Measurements from ENCODE around the gene PSTPIP1. TPM values are rescaled to one million over a fixed set of nuclear protein-coding genes. Genes with fewer than 3 reads are reported as not detected.

Gene PSTPIP1
- total RNA-seq, 1 experiment from 2014 or later: 0.21 TPM

DNA sequence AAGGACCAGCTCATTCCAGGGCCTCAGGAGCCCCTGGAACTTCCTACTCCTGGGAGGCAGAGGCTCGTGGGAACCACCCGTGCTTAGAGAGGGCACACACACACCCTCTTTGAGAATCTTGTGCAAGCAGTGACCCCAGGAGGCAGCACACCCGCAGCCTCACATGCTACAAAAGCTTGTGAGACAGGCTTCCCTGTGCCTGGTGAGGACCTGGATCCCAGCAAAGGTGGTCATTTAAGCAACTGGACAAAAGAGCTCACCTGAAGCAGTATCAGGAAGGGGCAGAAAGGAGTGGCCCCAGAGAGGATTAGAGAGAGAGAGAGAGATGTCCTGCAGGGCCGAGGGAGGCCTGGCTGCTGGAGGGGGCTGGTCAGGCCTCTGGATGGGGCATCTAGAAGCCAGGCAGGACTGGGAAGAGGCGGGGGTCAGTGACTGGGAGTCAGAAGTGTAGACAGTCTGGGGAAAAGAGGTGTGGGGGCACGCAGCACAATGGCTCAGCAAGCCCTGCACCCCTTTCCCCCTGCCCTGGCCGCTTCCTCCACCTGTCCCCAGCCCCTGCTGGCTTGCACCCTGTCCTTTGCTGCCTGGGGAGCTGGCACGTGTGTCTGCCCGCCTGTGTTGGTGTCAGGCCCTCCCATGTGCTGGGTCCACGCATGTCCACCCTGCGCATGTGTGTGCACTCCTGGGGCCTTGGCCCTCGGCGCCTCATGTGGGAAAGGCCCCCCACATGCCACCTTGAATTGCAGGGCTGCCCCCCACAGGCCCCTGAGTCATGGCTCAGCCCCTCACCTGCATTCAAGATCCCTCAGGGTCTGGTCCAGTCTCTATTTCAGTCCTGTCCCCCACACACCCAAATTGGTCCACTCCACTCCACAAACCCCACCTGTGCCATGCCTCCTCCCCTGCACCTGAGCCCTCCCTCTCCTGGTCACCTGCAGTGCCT lies 39.1 kb downstream of the PSTPIP1 start:
- Histone ChIP-seq H3K4me3 (ENCODE audit: insufficient read depth, low read depth, low read length) (no peak overlapping the region), H3K27me3 (ENCODE audit: control insufficient read depth, insufficient read depth, low read length) (no peaks in the 10 kb centered on the region), H3K36me3 (replicated peaks; ENCODE audit: control insufficient read depth, insufficient read depth, low read length) (no peaks in the 10 kb centered on the region)
- peak; percentile 52 for DNase-seq

DNA sequence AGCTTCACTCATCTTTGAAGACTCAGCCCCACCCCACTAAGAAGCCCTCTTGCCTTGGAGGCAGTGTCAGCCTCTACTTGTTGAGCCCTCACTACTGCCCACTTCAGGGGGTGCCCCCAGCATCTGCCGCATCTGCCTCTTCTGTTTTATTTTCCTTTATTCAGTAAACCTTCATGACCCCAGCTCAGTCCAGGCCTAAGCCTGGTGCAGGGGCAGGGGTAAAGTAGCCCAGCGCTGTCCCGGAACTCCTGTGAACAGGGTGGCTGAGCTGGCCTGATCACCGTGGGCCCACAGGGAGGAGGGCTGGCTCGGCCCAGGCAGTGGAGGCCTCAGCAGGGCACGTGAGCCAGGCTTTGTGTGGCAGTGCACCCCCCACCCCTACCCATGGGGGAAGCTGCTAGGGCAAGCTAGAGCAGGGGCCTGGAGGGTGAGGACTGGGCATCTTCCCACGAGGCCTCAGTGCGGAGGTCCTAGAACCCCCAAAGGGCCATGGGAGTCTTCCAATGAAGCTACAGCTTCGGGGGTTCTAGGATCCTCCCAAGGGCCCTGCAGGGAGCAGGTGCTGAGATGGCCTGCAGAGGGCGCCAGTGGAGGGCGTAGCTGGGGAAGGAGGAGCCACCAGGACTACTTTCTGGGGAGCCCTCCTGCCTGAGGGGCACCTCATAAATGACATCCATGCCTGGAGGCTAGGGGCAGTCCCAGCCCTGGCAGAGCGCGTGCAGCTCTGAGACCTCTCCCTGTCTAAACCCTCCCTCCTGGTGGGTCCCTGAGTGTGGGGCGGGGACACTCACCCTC lies 40.0 kb downstream of the PSTPIP1 start:
- peak; percentile 89 for DNase-seq
- Histone ChIP-seq H3K36me3 (replicated peaks; ENCODE audit: control insufficient read depth, insufficient read depth, low read length) (no peaks in the 10 kb centered on the region), H3K27me3 (ENCODE audit: control insufficient read depth, insufficient read depth, low read length) (no peaks in the 10 kb centered on the region), H3K4me3 (ENCODE audit: insufficient read depth, low read depth, low read length) (no peak overlapping the region)

DNA sequence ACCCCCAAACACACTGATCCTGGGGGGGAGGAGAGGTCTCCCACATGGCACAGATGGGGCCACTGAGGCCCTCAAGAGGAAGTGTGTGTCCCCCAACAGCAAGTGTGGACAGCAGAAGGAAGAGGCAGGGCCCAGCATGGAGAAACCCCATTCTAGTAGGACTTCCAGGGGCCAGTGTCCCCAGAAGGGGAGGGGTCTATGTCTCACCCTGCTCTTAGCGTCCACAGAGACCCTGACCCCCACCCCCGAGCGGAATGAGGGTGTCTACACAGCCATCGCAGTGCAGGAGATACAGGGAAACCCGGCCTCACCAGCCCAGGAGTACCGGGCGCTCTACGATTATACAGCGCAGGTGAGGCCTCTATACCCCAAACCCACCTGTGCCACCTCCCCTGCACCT lies 40.7 kb downstream of the PSTPIP1 start:
- Histone ChIP-seq H3K27me3 (ENCODE audit: control insufficient read depth, insufficient read depth, low read length) (no peaks in the 10 kb centered on the region), H3K4me3 (ENCODE audit: insufficient read depth, low read depth, low read length) (no peak overlapping the region), H3K36me3 (replicated peaks; ENCODE audit: control insufficient read depth, insufficient read depth, low read length) (no peaks in the 10 kb centered on the region)
- peak; percentile 33 for DNase-seq

DNA sequence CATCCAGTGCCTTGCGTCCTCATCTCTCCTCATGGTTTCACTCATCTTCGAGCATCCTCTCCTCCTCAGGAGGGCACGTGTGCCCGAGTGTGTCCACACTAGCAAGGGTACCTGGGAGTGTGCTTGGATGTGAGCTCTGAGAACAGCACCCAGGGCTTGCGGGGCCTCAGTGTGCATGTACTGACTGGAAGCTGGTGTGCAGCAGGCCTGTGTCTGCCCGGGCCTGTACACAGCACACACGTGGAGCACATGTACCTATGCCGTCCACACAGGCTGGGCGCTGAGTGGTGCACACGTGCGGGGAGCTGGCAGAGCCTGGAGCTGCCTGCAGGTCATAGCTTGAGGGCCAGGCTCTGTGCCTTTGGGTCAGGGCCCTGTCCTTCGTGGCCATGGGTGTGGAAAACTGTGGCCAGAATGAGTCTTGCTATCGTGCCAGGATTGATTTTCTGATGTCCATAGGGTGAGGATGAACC lies 41.1 kb downstream of the PSTPIP1 start:
- no peak for DNase-seq
- Histone ChIP-seq H3K36me3 (replicated peaks; ENCODE audit: control insufficient read depth, insufficient read depth, low read length) (no peaks in the 10 kb centered on the region), H3K4me3 (ENCODE audit: insufficient read depth, low read depth, low read length) (no peak overlapping the region), H3K27me3 (ENCODE audit: control insufficient read depth, insufficient read depth, low read length) (no peaks in the 10 kb centered on the region)

DNA sequence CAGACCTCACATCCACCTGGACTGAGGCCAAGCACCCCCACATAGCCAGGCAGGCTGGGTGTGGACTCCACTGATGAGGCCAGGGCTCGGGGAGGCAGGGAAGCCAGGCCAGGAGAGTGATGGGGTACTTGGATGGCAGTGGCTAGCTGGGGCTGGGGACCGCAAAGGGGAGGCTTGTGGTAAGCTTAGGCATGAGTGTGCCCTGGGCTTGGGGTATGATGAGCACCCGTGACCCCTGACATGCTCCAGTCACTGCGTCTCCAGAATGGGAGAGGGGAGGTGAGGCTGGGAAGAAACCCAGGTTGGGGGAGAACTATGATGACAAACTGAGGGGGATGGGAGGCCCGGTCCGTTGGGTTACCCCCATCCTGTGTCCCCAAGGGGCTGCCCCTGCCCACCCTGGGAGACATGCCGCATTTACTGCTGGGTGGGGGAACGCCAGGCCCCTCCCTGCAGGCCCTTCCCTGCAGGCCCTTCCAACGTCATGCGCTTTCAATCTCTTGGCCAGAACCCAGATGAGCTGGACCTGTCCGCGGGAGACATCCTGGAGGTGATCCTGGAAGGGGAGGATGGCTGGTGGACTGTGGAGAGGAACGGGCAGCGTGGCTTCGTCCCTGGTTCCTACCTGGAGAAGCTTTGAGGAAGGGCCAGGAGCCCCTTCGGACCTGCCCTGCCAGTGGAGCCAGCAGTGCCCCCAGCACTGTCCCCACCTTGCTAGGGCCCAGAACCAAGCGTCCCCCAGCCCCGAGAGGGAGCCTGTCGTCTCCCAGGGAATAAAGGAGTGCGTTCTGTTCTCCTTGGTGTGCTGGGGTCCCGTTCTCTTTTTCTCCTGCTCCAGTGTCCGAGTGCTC lies 41.8 kb downstream of the PSTPIP1 start:
- Histone ChIP-seq H3K4me3 (ENCODE audit: insufficient read depth, low read depth, low read length) (no peak overlapping the region), H3K27me3 (ENCODE audit: control insufficient read depth, insufficient read depth, low read length) (no peaks in the 10 kb centered on the region), H3K36me3 (replicated peaks; ENCODE audit: control insufficient read depth, insufficient read depth, low read length) (no peaks in the 10 kb centered on the region)
- peak; percentile 36 for DNase-seq

DNA sequence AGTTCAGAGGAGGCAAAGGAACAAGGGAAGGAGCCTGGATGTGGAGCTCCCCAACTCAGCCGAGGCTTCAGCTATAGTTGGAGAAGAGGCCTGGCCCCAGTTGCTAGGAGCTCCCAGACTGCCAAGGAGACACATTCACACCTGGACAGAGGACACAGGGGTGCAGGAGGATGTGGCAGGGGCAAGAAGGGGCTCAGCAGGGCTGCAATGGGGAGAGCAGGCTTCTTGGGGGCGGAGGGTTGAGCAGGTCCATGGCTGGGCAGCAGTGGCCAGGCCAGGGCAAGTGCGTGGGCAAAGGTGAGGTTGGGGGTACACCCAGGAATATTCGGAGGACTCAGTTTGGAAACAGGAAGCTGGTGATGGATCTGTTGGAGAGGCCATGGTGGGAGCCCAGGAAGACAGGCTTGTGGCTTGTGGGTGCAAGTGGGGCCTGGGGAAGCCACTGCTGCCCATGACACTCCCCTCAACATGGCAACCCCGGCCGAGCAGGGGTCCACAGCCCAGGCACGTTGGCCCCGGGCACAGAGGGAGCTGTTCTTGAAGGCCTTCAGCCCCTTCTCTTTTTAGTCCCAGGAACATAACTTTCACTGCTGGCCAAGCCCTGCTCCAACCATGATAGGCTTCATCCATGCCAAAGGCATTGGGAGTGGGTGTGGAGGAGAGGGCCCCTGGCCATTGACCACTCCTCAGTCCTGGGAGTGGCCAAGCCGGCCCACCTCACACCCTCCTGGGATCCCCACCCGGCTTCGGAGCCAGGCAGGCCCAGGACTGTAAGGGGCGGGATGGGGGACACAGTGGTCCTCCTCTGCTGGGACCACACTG lies 42.7 kb downstream of the PSTPIP1 start:
- Histone ChIP-seq H3K4me3 (ENCODE audit: insufficient read depth, low read depth, low read length) (no peak overlapping the region), H3K36me3 (replicated peaks; ENCODE audit: control insufficient read depth, insufficient read depth, low read length) (no peaks in the 10 kb centered on the region), H3K27me3 (ENCODE audit: control insufficient read depth, insufficient read depth, low read length) (no peaks in the 10 kb centered on the region)
- peak; percentile 53 for DNase-seq

DNA sequence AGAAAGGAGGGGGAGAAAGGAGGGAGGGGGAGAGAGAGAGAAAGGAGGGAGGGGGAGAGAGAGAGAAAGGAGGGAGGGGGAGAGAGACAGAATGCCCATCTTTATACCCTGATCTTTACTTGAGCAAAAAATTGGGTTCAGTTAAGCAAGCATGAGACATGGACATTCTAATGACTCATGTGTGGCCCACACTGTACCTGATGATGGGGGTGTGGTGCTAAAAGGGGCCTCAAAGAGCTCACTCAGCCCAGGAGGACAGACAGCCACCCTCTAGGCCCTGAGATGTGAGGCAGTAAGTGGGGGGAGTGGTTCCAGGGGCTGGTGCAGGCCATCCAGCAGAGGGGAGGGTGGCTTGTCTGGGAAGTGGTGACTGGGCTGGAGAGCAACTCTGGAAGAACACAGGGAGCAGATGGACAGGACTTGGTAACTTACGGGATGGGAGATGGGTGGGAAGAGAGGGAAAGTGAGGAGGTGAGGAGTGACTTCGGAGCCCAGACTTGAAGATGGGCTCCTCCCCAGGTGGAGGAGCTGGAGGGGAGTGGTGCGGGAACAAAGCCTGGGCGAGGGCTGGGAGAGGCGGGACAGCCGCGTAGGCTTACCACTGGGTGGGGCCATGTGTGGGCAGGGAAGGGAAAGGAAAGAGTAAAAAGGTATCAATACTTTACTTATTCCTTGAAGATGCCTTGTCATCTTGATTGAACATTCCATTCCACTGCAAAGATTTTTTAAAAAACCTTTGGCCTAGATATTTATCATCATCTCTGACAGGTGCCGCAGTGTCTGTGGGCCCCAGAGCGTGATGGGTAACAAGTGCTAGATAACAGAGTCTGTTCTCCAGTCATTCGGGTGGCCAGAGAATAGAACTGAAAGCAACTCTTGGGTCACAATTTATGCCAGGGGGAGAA lies 43.6 kb downstream of the PSTPIP1 start:
- no peak for DNase-seq
- H3K36me3 ChIP-seq (replicated peaks; ENCODE audit: control insufficient read depth, insufficient read depth, low read length): no peaks in the 10 kb centered on the region
- no peaks in the 10 kb centered on the region for H3K27me3 ChIP-seq (ENCODE audit: control insufficient read depth, insufficient read depth, low read length)
- H3K4me3 ChIP-seq (ENCODE audit: insufficient read depth, low read depth, low read length): no peak overlapping the region

DNA sequence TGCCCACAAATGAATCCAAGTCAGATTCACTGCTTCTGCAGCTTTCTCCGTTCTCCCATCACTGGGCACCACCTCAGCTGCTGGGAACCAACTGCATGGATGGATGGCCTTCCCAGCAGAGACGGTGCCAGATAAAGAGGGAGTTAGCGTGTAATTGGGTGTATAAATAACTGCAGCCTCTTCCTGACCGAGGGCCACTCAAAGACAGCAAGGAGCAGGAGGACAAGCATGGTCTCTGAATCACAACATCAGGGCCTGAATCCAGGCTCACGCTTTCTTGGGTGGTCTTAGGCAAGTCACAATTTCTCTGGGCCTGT lies 44.2 kb downstream of the PSTPIP1 start:
- H3K36me3 ChIP-seq (replicated peaks; ENCODE audit: control insufficient read depth, insufficient read depth, low read length): 0 out of 2 replicates have a peak, but pooled peaks cover 2% of the 10 kb centered on the region
- DNase-seq: no peak
- H3K27me3 ChIP-seq (ENCODE audit: control insufficient read depth, insufficient read depth, low read length): no peaks in the 10 kb centered on the region
- no peak overlapping the region for H3K4me3 ChIP-seq (ENCODE audit: insufficient read depth, low read depth, low read length)

DNA sequence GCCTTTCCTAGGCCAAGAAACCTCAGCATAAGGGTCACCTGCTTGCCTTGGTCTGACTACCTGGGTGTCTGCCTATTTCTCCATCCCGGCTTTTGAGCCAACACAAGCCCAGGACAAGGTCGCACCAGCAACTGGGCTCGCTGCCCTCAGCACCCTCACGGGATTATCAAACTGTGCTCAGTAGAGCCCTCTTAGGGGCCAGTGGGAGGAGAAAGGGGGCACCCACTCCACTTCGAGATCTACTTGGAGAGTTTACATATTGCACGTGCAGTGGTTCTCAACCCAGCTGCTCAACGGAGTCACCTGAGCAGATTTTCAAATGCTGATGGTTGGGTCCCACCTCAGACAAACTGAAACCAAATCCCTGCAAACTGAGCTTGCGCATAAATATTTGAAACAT lies 44.9 kb downstream of the PSTPIP1 start:
- Histone ChIP-seq H3K36me3 (replicated peaks; ENCODE audit: control insufficient read depth, insufficient read depth, low read length) (peaks cover 2% of the 10 kb centered on the region; the same call in 1 of the 2 replicates), H3K4me3 (ENCODE audit: insufficient read depth, low read depth, low read length) (no peak overlapping the region), H3K27me3 (ENCODE audit: control insufficient read depth, insufficient read depth, low read length) (no peaks in the 10 kb centered on the region)
- DNase-seq: no peak

DNA sequence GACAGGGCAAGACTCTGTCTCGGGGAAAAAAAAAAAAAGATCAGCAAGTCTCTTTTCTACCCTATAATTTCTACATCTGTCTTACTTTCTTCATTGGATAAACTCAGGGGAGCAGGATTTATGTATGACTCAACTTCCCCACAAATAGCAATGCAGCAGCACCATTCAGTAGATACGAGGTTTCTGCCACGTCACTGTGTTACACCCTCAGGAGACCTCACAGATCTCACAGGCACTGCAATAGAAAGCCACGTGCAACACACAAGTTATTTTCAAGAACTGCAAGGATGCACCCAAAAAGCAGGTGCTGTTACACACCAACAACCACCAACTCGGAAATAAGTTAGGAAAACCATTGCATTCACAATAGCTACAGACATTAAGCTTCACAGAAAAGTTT lies 45.7 kb downstream of the PSTPIP1 start:
- no peak for DNase-seq
- Histone ChIP-seq H3K27me3 (ENCODE audit: control insufficient read depth, insufficient read depth, low read length) (no peaks in the 10 kb centered on the region), H3K4me3 (ENCODE audit: insufficient read depth, low read depth, low read length) (no peak overlapping the region), H3K36me3 (replicated peaks; ENCODE audit: control insufficient read depth, insufficient read depth, low read length) (peaks cover 2% of the 10 kb centered on the region; the same call in 1 of the 2 replicates)

DNA sequence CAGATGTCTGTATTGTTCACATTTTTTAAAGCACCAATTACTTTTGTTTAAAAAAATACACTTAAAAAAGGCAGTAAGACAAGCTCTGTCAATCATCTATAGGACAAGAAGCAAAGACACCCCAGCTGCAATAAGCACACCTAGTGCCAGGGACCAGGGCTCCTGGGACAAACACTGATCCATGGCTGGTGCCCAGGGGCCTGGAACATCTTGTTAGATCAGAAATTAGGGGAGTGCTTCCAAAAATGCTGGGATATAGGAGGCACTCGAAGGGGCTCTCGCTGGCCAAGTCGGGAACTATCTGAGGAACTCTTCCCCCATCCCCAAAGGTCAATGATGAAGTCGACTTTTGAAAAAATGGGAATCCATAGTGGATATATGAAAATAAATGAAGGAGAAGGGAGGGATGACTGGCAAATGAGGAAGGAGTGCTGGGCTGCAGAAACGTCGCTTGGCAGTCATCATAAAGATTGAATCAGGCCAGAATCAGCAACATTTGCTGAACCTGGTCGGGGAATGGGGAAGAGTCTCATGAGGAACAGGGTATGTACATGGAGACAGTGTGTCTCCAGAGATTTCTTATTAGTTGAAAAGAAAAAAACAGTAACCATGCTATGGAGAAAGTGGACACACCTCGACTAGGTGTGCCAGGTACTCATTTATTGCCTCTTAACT lies 47.5 kb downstream of the PSTPIP1 start:
- Histone ChIP-seq H3K4me3 (ENCODE audit: insufficient read depth, low read depth, low read length) (no peak overlapping the region), H3K36me3 (replicated peaks; ENCODE audit: control insufficient read depth, insufficient read depth, low read length) (peaks cover 8% of the 10 kb centered on the region), H3K27me3 (ENCODE audit: control insufficient read depth, insufficient read depth, low read length) (no peaks in the 10 kb centered on the region)
- DNase-seq: no peak

All from H7 (cell line).